Amygdala (tissue), 56 donors: ENCODE results near the gene CFAP107.

Experiments used
- DNase-seq, 56 donors: peaks; one replicate each; lab custom pipeline; 2025; lab: John Stamatoyannopoulos, UW

The CFAP107 gene

DNA sequence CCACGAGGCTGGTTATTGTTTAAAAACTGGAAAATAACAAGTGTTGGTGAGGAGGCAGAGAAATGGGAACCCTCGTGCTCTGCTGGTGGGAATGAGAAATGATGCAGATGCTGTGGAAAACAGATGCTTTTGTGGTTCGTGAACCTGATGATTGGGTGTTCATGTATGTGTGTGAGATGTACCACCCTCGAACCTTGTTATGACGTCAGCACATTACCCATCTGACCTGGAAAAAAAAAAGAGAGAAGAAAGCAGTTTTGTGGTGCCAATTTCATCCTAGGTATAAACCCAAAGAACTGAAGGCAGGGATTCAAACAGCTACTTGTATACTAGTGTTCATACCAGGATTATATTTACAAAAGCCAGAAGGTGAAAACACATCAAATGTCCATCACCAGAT, 6.4 kb upstream of the CFAP107 start:
- no peak for DNase-seq

DNA sequence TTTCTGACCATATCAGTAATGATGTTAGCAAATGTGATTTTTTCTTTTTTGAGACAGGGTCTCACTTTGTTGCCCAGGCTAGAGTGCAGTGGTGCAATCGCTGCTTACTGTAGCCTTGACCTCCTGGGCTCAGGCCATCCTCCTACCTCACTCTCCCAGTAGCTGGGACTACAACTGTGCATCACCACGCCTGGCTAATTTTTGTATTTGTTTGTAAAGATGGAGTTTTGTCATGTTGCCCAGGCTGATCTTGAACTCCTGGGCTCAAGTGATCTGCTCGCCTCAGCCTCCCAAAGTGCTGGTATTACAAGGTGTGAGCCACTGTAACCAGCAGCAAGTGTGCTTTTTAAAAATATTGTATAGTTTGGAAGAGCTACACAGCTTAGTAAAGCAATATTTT, 4.1 kb upstream of the CFAP107 start:
- DNase-seq = no peak

DNA sequence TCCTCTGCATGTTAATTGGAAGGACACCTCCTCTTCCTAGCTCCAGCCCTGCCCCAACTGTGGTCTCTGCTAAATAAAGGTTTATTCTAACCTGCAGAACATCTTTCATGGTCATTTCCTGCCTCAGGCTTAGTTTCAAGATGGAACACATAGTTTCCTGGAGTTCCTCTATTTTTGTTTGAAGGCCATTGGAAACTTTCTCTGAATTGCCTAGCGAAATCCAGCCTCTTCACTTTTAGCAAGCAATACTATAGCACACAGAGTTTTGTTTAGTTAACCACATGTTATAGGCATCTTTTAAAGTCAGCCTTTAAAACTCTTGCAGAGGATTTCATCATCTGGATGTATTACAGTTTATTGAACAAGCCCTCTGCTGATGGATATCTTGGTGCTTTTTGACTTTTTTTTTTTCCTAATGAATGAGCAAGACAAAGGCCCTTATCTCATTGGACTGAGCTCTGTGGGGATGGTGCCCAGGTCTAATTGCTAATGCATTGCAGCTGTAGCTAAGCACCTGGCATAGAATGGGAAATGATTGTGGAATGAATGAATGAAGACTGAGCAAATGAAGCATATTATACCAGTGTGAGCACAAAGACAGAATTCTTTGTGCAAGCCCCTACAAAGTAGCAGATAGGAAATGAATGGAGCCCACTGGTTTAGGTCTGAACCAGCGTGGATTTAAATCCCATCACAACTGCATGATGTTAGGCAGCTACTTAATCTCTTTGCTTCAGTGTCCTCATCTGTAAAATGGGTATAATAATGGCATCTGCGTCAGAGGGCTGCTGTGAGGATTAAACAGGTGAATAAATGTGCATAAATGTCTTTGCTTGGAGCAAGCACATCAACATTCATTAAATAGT, 641 bp upstream of the CFAP107 start:
- DNase-seq = no peak

DNA sequence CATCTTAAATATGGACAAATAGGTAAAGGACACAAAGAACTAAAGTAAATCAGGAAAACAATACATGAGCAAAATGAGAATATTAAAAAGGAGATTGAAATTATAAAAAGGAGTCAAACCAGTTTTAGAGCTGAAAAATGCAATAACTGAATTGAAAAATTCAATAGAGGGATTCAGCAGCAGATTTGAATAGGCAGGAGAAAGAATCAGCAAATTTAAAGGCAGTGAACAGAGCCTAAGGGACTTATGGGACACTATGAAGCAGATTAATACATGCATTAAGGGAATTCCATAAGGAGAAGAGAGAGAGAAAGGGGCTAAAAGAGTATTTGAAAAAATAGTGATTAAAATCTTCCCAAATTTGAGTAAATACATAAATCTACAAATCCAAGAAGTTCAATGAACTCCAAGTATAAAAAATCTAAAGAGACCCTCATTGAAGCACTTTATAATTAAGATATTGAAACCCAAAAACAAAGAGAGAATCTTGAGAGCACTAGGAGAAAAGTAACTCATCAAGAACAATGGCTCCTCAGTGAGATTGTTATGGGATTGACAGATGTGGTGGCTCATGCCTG, 2.9 kb downstream of the CFAP107 start:
- DNase-seq = no peak

DNA sequence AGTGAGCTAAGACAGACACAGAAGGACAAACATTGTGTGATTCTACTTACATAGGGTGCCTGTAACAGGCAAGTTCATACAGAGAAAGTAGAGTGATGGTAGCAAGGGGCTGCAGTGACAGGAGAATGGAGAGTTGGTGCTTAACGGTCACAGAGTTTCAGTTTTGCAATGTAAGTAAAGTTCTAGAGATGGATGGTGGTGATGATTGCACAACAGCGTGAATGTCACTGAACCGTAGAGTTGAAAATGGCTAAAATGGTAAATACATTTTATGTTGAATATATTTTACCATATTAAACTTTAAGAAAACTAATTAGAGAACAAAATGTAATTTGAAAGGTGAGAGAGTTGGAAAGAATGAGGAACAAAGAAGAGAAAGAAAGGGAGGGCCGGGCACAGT, 8.7 kb downstream of the CFAP107 start:
- DNase-seq = no peak

DNA sequence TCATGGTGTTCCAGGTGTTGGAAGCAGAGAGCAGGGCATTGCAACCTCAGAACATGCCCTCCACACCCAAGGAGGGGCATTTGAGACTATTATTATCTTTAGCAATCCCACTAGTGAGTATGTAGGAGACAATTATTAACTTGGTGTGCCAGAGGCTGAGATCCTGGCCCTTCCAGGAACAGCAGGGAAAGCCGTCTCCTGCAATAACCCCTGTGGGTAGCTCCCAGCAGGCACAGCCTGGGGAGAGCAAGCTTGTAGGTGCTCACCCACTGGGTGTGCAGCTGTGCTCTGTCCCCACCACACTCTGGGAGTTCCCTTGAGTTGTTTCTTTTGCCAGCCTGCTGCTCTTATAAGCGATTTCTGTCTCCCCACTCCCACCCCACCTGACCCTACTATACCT, 10.3 kb downstream of the CFAP107 start:
- no peak for DNase-seq

DNA sequence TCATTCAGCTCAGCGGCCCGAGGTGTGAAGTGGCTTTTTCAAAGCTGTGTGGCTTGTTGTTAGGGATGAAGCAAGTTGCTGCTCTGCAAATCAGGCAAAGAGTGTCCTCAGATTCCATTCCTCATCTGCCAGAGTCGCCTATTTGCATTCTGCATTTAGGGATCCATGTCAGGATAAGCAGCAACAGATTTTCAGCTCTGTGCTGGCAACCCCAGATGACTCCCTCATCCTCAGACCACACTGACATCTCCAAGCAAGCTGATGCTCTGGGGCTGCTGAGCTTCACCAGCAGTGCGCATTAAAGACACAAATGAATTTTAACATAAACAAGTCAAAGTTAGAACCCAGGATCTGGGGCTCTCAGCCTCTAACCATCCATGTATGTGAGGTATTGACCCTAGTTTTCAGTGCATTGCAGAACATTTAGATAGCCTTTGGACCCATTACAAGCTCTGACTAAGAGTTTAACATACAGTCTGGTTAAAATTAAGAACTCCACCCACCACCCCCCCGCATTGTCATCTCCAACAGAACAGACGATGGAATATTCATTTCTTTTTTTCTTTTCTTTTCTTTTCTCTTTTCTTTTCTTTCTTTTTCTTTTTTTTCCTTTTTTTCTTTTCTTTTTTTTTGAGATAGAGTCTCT, 10.9 kb downstream of the CFAP107 start:
- no peak for DNase-seq

DNA sequence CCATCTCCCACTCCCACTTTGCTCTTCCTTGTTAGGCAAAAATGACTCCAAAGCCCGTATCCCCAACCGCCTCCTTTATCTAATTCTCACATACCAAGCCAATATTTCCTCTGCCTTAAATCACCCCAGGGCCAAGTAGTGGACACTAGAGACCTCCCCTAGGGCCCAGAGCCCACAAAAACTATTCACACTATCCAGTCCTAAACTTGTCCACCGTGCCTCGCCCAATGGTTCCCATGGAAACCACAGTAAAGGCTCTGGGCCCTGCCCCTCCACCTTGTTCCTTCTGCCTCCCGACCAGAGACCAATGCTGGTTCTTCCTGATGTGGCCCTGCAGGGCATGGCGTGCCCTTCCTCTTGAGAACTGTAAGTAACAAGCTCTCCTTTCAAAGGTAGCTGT, 11.8 kb downstream of the CFAP107 start:
- DNase-seq = no peak

DNA sequence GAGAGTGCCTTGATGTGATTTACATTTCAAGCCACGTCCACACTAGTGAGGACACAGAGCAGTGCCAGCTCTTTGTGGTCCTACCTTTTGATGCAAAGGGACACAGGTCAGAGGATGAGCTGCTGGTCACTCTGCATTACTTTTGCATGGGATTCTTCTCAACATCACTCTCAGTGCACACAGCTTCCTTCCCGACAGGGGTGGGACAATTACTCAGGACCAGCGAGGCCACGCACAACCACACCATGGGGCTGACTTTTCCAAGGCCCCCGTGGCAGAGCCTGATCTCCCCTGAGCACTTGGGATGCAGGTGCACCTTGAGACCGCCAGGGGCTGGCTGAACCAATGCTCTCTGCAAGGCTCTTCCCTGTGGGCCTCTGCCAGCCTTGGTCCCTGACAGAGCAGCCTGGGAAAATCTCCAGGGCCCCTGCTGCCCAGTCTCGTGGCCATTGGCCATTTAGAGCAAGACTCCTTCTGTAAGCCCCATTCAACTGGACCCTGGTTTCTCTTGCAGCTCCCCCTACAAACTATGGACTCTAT, 14.3 kb downstream of the CFAP107 start:
- no peak for DNase-seq

DNA sequence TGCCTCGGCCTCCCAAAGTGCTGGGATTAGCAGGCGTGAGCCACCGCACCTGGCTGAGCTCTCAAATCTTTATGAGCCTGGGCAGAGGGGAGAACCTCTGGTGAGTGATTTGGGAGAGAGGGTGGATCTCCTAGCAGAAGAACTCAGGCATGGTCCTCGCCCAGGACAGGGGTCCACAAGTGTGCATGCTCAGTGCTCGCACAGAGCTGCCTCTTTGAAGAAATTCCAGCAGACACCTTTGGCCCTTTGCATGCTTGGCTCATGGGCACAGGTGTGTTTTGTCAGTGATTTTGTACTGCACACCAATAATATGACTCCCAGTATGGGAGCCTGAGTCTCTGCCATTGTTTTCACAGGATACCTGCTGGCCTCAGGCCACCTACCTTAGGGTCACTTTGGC, 15.8 kb downstream of the CFAP107 start:
- DNase-seq = no peak

DNA sequence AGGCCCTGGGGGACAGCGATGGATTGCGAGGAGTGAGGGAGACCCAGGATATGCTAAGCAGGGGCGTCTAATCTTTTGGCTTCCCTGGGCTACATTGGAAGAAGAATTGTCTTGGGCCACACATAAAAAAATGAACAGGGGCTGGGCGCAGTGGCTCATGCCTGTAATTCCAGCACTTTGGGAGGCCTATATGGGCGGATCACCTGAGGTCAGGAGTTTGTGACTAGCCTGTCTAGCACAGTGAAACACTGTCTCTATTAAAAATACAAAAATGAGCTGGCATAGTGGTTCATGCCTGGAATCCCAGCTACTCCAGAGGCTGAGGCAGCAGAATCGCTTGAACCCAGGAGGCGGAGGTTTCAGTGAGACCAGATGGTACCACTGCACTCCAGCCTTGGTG, 16.8 kb downstream of the CFAP107 start:
- no peak for DNase-seq

DNA sequence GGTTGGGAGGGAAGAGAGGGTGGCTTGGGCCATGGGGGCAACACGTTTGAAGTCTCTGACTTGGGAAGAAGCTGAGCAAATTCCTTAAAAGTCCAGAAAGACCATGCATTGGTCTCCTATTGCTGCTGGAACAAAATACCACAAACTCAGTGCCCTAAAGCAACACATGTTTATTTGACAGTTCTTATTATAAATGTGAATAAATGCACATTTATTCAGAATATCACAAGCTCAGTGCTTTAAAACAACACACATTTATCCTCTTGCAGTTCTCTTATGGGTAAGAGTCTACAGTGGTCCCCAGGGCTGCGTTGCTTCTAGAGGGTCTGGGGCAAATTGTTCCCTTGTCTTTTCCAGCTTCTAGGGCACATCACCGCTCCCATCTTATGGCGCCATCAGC, 17.5 kb downstream of the CFAP107 start:
- DNase-seq = no peak

DNA sequence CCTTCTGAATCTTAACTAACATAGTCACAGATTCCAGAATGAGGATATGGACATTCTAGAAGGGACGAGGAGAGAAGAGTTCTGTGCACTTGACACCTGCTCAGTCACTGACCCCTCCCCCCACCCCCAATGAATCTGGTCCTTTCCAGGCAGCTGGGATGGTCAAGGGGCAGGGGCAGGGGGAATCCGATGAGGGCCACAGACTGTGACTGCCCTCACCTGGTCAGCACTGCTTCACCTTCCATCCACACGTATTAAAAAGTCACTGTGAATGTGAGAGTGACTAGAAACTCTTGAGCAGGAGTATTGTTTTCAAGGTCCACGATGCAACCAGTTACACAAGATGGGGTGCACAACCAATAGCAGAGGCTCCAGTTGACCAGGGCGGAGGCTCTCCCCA, 18.0 kb downstream of the CFAP107 start:
- no peak for DNase-seq

DNA sequence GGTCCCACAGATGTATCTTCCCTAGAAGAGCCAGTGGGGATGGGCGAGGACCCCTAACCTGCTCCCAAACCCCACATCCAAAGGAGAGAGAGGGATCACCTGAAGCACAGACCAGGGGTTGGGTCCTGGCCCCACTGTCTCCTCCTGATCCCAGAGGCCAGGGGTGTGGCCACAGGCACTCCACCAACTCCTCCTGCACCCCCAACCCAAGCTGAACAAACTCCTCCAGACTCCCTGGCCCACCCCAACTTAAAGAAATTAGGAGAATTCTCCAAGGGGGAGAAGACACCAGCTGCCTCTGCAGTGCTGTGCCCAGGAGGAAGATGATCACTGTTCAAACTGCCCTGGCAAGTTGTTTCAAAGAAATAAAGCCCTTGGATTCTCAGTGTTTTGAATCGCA, 23.0 kb downstream of the CFAP107 start:
- DNase-seq = no peak

DNA sequence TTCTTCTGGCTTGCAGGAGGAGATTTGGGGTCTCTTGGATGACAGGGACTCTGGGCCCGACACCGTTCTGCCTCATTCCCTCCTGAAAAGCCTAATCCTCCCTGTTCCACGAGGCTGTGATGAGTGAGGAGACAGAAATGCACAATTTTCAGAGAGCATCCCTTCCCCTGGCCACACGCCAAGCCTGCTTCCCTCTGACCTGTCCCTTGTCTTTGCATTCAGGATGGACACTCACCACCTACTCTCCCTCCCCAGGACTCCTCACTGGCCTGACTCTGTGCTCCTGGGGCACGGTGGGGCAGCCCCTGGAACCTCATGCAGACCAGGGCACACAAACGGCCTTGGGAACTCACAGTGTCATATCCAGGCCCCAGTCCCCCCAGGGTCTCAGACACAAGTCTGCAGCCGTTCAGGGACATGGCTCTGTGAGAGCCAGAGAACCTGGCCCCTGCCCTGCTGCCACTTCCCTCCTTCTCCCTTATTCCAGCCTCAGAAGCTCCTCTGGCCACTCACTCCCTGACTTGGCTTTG, 24.0 kb downstream of the CFAP107 start:
- DNase-seq = no peak

DNA sequence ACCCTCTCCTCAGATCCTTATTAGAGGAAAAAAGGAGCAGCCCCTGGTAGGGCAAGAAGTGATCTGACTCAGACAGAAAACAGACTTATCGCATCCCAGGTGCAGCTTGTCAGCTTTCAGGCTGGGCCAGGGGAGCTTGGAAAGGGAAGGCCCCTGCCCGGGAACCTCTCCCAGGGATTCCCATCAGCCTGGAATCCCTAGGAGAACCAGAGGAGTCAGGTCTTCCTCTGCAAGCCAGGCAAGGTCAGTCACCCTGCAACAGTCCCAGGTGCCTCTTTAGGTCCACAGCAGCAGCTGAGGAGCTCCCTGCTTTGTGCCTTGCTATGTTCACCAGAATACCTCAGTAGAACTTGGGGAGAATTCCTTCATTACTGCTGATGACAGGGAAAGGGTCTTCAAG, 24.6 kb downstream of the CFAP107 start:
- no peak for DNase-seq

DNA sequence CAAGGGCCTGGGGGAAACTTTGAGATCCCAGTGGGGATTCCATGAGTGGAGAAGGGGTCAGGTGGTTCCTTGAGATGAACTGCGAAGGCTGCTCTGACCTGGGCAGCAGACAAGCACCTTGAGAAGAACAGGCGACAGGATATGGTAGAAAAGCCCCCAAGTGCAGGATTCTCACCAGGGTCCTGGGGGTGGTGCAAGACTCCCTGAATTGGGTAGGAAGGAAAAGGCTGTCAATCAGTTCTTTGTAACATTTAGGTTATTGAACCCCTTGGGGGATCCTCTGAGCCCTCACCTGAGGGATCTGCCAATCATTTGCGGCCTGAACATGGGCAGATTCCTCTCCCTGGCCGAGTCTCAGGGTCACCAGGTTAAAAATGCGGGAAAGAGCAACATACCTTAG, 25.2 kb downstream of the CFAP107 start:
- DNase-seq = no peak

DNA sequence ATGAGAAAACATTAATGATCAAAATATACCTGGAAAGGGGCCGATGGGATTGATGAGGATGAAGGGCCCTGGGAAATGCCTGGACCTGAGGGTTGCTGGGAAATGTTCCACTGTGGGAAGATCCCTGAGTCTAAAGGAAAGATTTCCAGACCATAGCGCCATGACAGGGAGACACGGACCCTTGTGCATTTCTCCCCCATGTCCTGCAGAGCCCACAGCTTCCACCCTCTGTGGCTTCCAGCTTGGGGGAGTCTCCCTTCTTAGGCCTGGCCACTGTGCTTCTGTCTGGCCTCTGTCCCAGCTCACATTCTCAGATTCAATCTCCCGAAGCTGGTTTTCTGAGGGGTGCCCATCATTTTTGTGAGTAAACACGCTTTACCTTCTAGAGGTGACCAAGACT, 26.5 kb downstream of the CFAP107 start:
- DNase-seq = no peak

DNA sequence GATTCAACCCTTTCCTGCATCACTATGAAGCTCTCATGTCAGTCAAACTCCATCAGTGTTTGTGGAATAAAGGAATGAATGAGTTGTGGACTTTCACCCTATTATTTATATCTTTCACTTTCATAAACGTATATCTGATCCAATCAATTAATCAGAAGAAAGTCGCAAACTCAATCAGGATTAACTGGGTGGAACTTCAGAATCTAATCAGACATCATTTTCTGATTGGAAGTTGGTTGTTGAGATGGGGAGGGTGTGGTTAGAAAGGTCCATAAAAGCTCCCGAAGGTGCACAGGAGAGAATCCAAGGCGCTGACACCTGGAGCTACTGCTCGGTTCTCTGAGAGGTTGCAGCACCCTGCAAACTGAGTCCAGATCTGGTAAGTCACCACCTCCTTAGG, 27.4 kb downstream of the CFAP107 start, which contains the start of gene PRAMEF12:
Gene PRAMEF12, plus strand, starts transcription at position 301 of the 400 bp plus-strand sequence. CDS start 1,130 bp downstream, outside the sequence.
- DNase-seq = no peak

DNA sequence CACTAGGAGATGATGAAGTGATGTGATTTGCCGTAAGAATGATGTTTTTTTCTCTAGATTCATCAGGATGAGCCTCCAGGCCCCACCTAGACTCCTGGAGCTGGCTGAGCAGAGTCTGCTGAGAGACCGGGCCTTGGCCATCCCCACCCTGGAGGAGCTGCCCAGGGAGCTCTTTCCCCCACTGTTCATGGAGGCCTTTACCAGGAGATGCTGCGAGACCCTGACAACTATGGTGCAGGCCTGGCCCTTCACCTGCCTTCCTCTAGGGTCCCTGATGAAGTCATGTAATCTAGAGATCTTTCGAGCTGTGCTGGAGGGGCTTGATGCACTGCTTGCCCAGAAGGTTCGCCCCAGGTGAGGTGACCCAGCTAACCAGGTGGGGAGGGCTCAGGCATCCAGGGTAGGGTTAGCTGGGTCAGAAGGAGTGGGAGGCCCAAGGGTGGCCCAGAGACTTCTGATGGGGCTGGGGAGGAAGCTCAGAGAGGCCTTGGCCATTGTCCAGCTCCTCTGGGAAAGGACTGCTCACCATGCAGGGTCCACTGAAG, 28.9 kb downstream of the CFAP107 start:
- DNase-seq = no peak

DNA sequence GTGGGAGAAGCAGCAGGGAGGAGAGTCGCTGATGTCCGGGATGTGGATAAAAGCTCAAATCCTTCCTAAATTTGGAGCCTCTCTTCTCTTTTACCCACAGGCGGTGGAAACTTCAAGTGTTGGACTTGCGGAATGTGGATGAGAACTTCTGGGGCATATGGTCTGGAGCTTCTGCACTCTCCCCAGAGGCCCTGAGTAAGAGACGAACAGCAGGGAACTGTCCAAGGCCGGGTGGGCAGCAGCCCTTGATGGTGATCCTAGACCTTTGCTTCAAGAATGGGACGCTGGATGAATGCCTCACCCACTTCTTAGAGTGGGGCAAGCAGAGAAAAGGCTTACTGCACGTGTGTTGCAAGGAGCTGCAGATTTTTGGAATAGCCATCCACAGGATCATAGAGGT, 29.4 kb downstream of the CFAP107 start:
- no peak for DNase-seq
